ENCODE measurements around the gene NDRG2.

GRCh38 chr14:20998674-20999366, 26.0 kb downstream of the NDRG2 start, which contains the start of gene SLC39A2:
- TF ChIP-seq CEBPB (IDR thresholded peaks at IDR 0.05; ENCODE audit: low read depth): no peak
- TF ChIP-seq MAX (IDR thresholded peaks at IDR 0.05): no peak
- no peak for TF ChIP-seq ZNF274 (IDR thresholded peaks at IDR 0.05; ENCODE audit: low read depth, low read length)

All from HCT116 (cell line).